ENCODE data around the gene PRKCA.
"Not testable (repeated sequence)": the region's sequence is repeated elsewhere in the genome, so short reads cannot be mapped to it uniquely, and the experiment has no call there.

PRKCA gene

GRCh38 chr17:66472123-66472522 is 169.7 kb downstream of the PRKCA start:
- no peak for TF ChIP-seq CTCF (IDR thresholded peaks at IDR 0.05; ENCODE audit: control insufficient read depth, extremely low read depth, insufficient read depth)
- no peak for DNase-seq (ENCODE audit: low read depth)
- H3K4me3 ChIP-seq (ENCODE audit: low read depth, low read length): no peak overlapping the region

GRCh38 chr17:66474258-66474657 is 171.8 kb downstream of the PRKCA start:
- no peak overlapping the region for H3K4me3 ChIP-seq (ENCODE audit: low read depth, low read length)
- TF ChIP-seq CTCF (IDR thresholded peaks at IDR 0.05; ENCODE audit: control insufficient read depth, extremely low read depth, insufficient read depth): no peak
- no peak for DNase-seq (ENCODE audit: low read depth)

GRCh38 chr17:66474806-66475497 is 172.5 kb downstream of the PRKCA start:
- TF ChIP-seq CTCF (IDR thresholded peaks at IDR 0.05; ENCODE audit: control insufficient read depth, extremely low read depth, insufficient read depth): no peak
- H3K4me3 ChIP-seq (ENCODE audit: low read depth, low read length): no peak overlapping the region
- DNase-seq (ENCODE audit: low read depth): no peak

- H3K4me3 ChIP-seq (ENCODE audit: low read depth, low read length): no peak overlapping the region
- TF ChIP-seq CTCF (IDR thresholded peaks at IDR 0.05; ENCODE audit: control insufficient read depth, extremely low read depth, insufficient read depth): no peak
- no peak for DNase-seq (ENCODE audit: low read depth)
Measured at GRCh38 chr17:66476014-66476413, 173.6 kb downstream of the PRKCA start.

GRCh38 chr17:66477615-66478283 is 175.3 kb downstream of the PRKCA start:
- DNase-seq (ENCODE audit: low read depth): no peak
- no peak overlapping the region for H3K4me3 ChIP-seq (ENCODE audit: low read depth, low read length)
- TF ChIP-seq CTCF (IDR thresholded peaks at IDR 0.05; ENCODE audit: control insufficient read depth, extremely low read depth, insufficient read depth): no peak

- H3K4me3 ChIP-seq (ENCODE audit: low read depth, low read length); DNase-seq (ENCODE audit: low read depth): not testable (repeated sequence)
Measured at GRCh38 chr17:66479230-66479889, 176.9 kb downstream of the PRKCA start.

- TF ChIP-seq CTCF (IDR thresholded peaks at IDR 0.05; ENCODE audit: control insufficient read depth, extremely low read depth, insufficient read depth): no peak
- H3K4me3 ChIP-seq (ENCODE audit: low read depth, low read length): no peak overlapping the region
- no peak for DNase-seq (ENCODE audit: low read depth)
Measured at GRCh38 chr17:66480243-66480642, 177.8 kb downstream of the PRKCA start.
